Heart right ventricle (tissue), 16 donors: ENCODE data around the gene OR5P2. TPM values are rescaled to one million over a fixed set of nuclear protein-coding genes. Genes with fewer than 3 reads are reported as not detected.
"Not testable (repeated sequence)": the region's sequence is repeated elsewhere in the genome, so short reads cannot be mapped to it uniquely, and the experiment has no call there.

Experiments
- ATAC-seq, 8 donors: fragments of 200-7000 bp; cut with Tn5 transposase; one replicate each; pipeline ENCODE4 v1.9.1; 2020; ENCODE audit warnings: mild to moderate bottlenecking in 8 of 8, moderate library complexity in 8 of 8, moderate number of reproducible peaks in 1 of 8
- DNase-seq, 2 donors: peaks; one replicate each; pipeline ENCODE4 v3.0.0-alpha.2; 2020
- H3K27ac ChIP-seq, 10 donors: fragments of 200-600 bp; sonication (generic) in 2 of 10; one replicate each; pipeline versions ENCODE4 v1.5.0 to v1.8.0; 2020 to 2022; ENCODE audit warnings: mild to moderate bottlenecking in 3 of 10
- H3K27me3 ChIP-seq, 7 donors: fragments of 200-600 bp; one replicate each; pipeline ENCODE4 v1.8.0; 2021 to 2022; ENCODE audit warnings: mild to moderate bottlenecking in 2 of 7
- H3K36me3 ChIP-seq, 9 donors: fragments of 200-600 bp; sonication (generic) in 1 of 9; one replicate each; pipeline versions ENCODE4 v1.5.0 to v1.8.0; 2020 to 2022; ENCODE audit warnings: mild to moderate bottlenecking in 2 of 9
- H3K4me1 ChIP-seq, 9 donors: fragments of 200-600 bp; sonication (generic) in 1 of 9; one replicate each; pipeline versions ENCODE4 v1.5.0 to v1.8.0; 2020 to 2022; ENCODE audit warnings: mild to moderate bottlenecking in 4 of 9
- H3K4me3 ChIP-seq, 10 donors: fragments of 200-600 bp; sonication (generic) in 2 of 10; one replicate each; pipeline versions ENCODE4 v1.5.0 to v1.8.0; 2020 to 2022; ENCODE audit warnings: mild to moderate bottlenecking in 7 of 10, moderate library complexity in 2 of 10
- H3K9me3 ChIP-seq, 11 donors: fragments of 200-600 bp in 10 of 11; sonication (generic) in 2 of 11; one replicate each; pipeline versions ENCODE4 v1.5.0 to v1.8.0; 2013 to 2022; ENCODE audit warnings: mild to moderate bottlenecking in 2 of 11, control low read depth in 1 of 11, moderate library complexity in 1 of 11
- WGBS, 2 donors: extraction: QIAGEN DNeasy Blood & Tissue Kit; methylation state at CpG; one replicate each; pipeline ENCODE4 v1.1.7; 2013; ENCODE audit warnings: inconsistent platforms in 1 of 2; 5-methylcytosine and 5-hydroxymethylcytosine counted together
- intact Hi-C, 10 donors: fragments of 100-400 bp; cut with DNase I; formaldehyde crosslinking; loops; one replicate each; pipeline versions ENCODE4 v1.11.1 to v1.14.2; 2022
- polyA plus RNA-seq, 2 donors: library from polyadenylated mRNA; stranded (reverse); fragments of 200-250 nt; gene quantifications; one replicate each; pipeline ENCODE4 v1.2.3, GENCODE V29; 2013
- total RNA-seq, 10 donors: library from RNA; stranded (reverse); fragmentation: NEBNext Ultra II Directional in 3 of 10; extraction: Animal tissue kit (Norgen Biotek cat#: 25700) in 3 of 10; gene quantifications; one replicate each; pipeline versions ENCODE4 v1.2.1 to v1.2.4, GENCODE V29; 2021 to 2023
- TF ChIP-seq, protein P1 (sequence below), 9 donors: fragments of 200-600 bp; sonication (generic) in 2 of 9; IDR thresholded peaks; one replicate each; pipeline versions ENCODE4 v1.5.0 to v1.8.0; 2021 to 2022; ENCODE audit warnings: antibody characterized with exemption in 9 of 9, mild to moderate bottlenecking in 5 of 9, moderate library complexity in 1 of 9
- donor health status: Arrhythmogenic right ventricular cardiomyopathy.
- donor health status: ischemic (EF 13 %, LVEDD 7.1; RV severe dilation, severe dysfunction).
- donor health status: healthy with polysubstance abuse.
- donor health status: DM: no; HTN: yes; CAD: no.
- donor health status: DM: no; HTN: no; CAD: no.
- donor health status: ischemic (EF 25% LVEDD 6.9; RV normal size, moderate dysfunction).
- donor health status: ischemic (EF 25% LVEDD 5.7; RV mildly dilated, moderate dysfunction).
- donor health status: healthy.
- donor health status: DM: yes; HTN: yes; CAD: no.
- donor health status: Ischemic cardiomyopathy.
- donor health status: ischemic (EF 35%, LVEDD 5.7; RV mildly dilated, moderate dysfunction).
- donor health status: nonischemic (EF 11% LVEDD 7.7; RV severe dilation, severe dysfunction).
- donor health status: DM: yes; HTN: yes; CAD: no.
- donor health status: PGD.
- donor health status: ischemic (EF 29% LVEDD 5.4; RV normal size, mild dysfunction).
- donor health status: nonischemic (EF 23%, LVEDD 6.1; RV moderate dilation, normal function).

Gene OR5P2
- total and polyA plus RNA-seq, 12 donors, result not detected

DNA sequence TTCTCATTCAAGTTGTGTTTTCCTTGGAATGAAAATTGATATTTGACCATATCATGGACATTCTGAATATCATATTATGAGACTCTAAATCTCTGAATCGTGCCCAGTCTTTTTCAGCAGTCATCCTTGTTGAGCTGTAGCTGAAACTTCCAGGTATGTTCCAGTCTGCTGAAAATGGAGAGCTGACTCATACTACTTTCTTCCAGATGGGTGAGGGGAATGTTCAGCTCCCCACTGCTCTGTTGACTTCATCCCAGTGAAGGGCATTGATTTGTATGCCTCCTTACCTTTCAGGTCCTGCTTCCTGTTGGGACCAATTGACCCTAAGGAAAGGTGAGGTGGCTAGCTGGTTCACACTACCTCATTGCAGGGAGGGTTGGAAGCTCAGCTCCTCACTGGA, 3.5 kb downstream of the OR5P2 start:
- ATAC-seq (no peak), DNase-seq (no peak)
- no peak overlapping the region for H3K27ac ChIP-seq
- TF ChIP-seq, protein P1, sequence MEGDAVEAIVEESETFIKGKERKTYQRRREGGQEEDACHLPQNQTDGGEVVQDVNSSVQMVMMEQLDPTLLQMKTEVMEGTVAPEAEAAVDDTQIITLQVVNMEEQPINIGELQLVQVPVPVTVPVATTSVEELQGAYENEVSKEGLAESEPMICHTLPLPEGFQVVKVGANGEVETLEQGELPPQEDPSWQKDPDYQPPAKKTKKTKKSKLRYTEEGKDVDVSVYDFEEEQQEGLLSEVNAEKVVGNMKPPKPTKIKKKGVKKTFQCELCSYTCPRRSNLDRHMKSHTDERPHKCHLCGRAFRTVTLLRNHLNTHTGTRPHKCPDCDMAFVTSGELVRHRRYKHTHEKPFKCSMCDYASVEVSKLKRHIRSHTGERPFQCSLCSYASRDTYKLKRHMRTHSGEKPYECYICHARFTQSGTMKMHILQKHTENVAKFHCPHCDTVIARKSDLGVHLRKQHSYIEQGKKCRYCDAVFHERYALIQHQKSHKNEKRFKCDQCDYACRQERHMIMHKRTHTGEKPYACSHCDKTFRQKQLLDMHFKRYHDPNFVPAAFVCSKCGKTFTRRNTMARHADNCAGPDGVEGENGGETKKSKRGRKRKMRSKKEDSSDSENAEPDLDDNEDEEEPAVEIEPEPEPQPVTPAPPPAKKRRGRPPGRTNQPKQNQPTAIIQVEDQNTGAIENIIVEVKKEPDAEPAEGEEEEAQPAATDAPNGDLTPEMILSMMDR (IDR thresholded peaks at IDR 0.05), result no peak
- no peaks in the 10 kb centered on the region for H3K4me1 ChIP-seq
- no peaks in the 10 kb centered on the region for H3K36me3 ChIP-seq
- 13 to 18% methylated on average over 1 of the region's 1 CpG for WGBS, 2 donors
- no peaks in the 10 kb centered on the region for H3K27me3 ChIP-seq
- intact Hi-C loops, result no loop called here
- H3K9me3 ChIP-seq, result peaks cover 0 to 8% (median 0%) of the 10 kb centered on the region in 11 donors
- H3K4me3 ChIP-seq, result no peak overlapping the region

DNA sequence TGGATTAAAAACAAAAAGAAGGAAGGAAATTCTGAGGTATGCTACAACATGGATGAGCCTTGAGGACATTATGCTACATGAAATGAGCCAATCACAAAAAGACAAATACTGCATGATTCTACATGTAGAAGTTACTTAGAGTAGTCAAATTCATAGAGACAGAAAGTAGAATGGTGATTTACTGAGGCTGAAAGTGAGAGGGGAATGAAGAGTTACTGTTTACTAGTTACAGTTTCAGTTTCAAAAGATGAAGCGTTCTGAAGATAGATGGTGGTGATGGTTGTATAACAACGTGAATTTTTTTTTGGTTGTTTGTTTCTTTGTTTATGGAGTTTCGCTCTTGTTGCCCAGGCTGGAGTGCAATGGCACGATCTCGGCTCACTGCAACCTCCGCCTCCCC, 9.5 kb downstream of the OR5P2 start:
- no peaks in the 10 kb centered on the region for H3K36me3 ChIP-seq
- TF ChIP-seq, protein P1 (IDR thresholded peaks at IDR 0.05), result no peak
- H3K4me1 ChIP-seq, result no peaks in the 10 kb centered on the region
- intact Hi-C loops, result no loop called here
- WGBS, 2 donors, result 68 to 78% methylated on average over 6 of the region's 6 CpGs
- ATAC-seq (no peak), DNase-seq (no peak)
- no peaks in the 10 kb centered on the region for H3K27me3 ChIP-seq
- no peak overlapping the region for H3K27ac ChIP-seq
- H3K9me3 ChIP-seq, result peaks cover 0 to 12% (median 5%) of the 10 kb centered on the region in 11 donors
- no peak overlapping the region for H3K4me3 ChIP-seq

- Histone ChIP-seq H3K27me3 (no peaks in the 10 kb centered on the region), H3K9me3 (peaks cover 0 to under 1% (median 0%) of the 10 kb centered on the region in 11 donors), H3K36me3 (no peaks in the 10 kb centered on the region), H3K27ac (no peak overlapping the region), H3K4me3 (no peak overlapping the region), H3K4me1 (no peaks in the 10 kb centered on the region)
- TF ChIP-seq, protein P1 (IDR thresholded peaks at IDR 0.05), result no peak
- WGBS, 2 donors, result 46 to 60% methylated on average over 3 of the region's 3 CpGs
- DNase-seq (no peak), ATAC-seq (no peak)
- intact Hi-C loops, result no loop called here
These were observed 21.1 kb downstream of the OR5P2 start for GRCh38 chr11:7775689-7776088.

DNA sequence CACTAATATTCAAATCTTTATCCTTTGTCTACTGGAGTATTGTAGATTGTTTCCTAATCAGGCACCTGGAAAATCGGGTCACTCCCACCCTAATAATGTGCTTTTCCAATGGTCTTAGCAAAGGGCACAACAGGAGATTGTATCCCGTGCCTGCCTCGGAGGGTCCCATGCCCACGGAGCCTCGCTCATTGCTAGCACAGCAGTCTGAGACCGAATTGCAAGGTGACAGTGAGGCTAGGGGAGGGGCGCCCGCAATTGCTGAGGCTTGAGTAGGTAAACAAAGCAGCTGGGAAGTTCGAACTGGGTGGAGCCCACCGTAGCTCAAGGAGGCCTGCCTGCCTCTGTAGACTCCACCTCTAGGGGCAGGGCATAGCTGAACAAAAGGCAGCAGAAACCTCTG, 32.4 kb downstream of the OR5P2 start:
- ATAC-seq, H3K4me3 ChIP-seq, H3K4me1 ChIP-seq, intact Hi-C loops, H3K9me3 ChIP-seq, H3K27ac ChIP-seq, DNase-seq, H3K36me3 ChIP-seq, H3K27me3 ChIP-seq: not testable (repeated sequence)
- WGBS, 2 donors, result 81 to 85% methylated on average over 10 of the region's 10 CpGs

DNA sequence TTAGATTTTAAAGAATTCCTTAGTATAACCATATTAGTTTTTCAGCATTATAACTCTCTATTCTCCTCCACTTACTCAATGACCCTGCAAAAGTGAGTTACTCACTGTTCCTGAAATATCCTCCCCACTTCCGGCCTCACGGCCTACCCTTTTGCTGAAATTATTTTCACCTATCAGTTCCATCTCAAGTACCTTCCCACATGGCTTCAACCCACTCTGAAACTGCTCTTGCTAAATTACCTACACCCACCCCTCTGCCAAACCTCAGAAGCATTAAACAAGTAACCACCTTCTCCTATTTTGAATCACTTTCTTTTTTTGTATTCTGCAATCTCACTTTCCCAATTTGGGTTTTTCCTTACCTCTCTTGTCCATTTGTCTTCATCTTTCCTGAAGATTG, 37.7 kb downstream of the OR5P2 start:
- Histone ChIP-seq H3K4me3 (no peak overlapping the region), H3K36me3 (no peaks in the 10 kb centered on the region), H3K27me3 (no peaks in the 10 kb centered on the region), H3K9me3 (peaks cover 0 to 9% (median 0%) of the 10 kb centered on the region in 11 donors), H3K27ac (no peak overlapping the region), H3K4me1 (no peaks in the 10 kb centered on the region)
- WGBS, 2 donors, result 45% methylated on average over 2 of the region's 2 CpGs
- DNase-seq (no peak), ATAC-seq (no peak)
- intact Hi-C loops, result no loop called here
- TF ChIP-seq, protein P1 (IDR thresholded peaks at IDR 0.05), result no peak
